Epithelial cell of proximal tubule (primary cell): ENCODE data around the gene PTPRA. TPM values are rescaled to one million over a fixed set of nuclear protein-coding genes. Genes with fewer than 3 reads are reported as not detected.
"Not testable (repeated sequence)": the region's sequence is repeated elsewhere in the genome, so short reads cannot be mapped to it uniquely, and the experiment has no call there.

ENCODE experiments used
- DNase-seq: peaks from one replicate; pipeline ENCODE4 v3.0.0-alpha.2; 2011; ENCODE audit warnings: low read depth
- H3K4me3 ChIP-seq: 2 replicates; pipeline ENCODE4 v1.5.1; 2011; ENCODE audit warnings: low read depth, mild to moderate bottlenecking, low read length
- total RNA-seq: library from RNA; depleted of rRNA; stranded (reverse); fragments of >200 nt; gene quantifications from 2 replicates; pipeline ENCODE4 v1.2.3, GENCODE V29; 2015
- TF ChIP-seq, protein P1 (sequence below): conservative IDR thresholded peaks from 2 replicates; pipeline ENCODE4 v1.5.1; 2012; ENCODE audit warnings: low read depth, mild to moderate bottlenecking, low read length

The PTPRA gene, protein sequence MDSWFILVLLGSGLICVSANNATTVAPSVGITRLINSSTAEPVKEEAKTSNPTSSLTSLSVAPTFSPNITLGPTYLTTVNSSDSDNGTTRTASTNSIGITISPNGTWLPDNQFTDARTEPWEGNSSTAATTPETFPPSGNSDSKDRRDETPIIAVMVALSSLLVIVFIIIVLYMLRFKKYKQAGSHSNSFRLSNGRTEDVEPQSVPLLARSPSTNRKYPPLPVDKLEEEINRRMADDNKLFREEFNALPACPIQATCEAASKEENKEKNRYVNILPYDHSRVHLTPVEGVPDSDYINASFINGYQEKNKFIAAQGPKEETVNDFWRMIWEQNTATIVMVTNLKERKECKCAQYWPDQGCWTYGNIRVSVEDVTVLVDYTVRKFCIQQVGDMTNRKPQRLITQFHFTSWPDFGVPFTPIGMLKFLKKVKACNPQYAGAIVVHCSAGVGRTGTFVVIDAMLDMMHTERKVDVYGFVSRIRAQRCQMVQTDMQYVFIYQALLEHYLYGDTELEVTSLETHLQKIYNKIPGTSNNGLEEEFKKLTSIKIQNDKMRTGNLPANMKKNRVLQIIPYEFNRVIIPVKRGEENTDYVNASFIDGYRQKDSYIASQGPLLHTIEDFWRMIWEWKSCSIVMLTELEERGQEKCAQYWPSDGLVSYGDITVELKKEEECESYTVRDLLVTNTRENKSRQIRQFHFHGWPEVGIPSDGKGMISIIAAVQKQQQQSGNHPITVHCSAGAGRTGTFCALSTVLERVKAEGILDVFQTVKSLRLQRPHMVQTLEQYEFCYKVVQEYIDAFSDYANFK
- total RNA-seq, result 34.8 and 40.8 TPM in 2 replicates

GRCh38 chr20:2873010-2873746, at the start of gene PTPRA:
PTPRA (plus strand) TSS chr20:2873481; CDS start chr20:2964278, 90,797 bp downstream.
- no peak for DNase-seq
- peak within 1 kb of the TSS; percentile 97 for H3K4me3 ChIP-seq
- TF ChIP-seq, protein P1, sequence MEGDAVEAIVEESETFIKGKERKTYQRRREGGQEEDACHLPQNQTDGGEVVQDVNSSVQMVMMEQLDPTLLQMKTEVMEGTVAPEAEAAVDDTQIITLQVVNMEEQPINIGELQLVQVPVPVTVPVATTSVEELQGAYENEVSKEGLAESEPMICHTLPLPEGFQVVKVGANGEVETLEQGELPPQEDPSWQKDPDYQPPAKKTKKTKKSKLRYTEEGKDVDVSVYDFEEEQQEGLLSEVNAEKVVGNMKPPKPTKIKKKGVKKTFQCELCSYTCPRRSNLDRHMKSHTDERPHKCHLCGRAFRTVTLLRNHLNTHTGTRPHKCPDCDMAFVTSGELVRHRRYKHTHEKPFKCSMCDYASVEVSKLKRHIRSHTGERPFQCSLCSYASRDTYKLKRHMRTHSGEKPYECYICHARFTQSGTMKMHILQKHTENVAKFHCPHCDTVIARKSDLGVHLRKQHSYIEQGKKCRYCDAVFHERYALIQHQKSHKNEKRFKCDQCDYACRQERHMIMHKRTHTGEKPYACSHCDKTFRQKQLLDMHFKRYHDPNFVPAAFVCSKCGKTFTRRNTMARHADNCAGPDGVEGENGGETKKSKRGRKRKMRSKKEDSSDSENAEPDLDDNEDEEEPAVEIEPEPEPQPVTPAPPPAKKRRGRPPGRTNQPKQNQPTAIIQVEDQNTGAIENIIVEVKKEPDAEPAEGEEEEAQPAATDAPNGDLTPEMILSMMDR, result no peak

DNA sequence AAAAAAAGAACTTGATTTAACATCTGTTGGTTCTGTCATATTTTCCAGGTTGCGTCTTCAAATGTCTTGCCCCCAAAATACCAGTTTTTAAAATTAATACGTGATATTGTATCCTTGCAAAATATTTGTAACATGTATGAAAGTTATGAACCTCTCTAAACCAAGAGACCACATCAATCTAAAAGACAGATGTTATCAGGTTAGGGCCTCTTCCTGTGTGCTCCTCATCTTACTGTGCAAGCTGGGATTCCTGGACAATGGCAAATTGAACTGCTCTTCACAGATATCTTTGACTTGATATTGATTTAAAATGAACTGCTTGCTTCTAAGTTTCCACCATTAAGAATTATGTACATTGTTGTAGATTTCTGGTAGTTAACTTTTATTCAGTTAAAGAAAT, 47.5 kb upstream of the PTPRA start:
- no peak overlapping the region for H3K4me3 ChIP-seq
- TF ChIP-seq, protein P1, result no peak
- DNase-seq, result no peak

GRCh38 chr20:2826655-2827054, 46.6 kb upstream of the PTPRA start:
- H3K4me3 ChIP-seq, result no peak overlapping the region
- no peak for DNase-seq
- TF ChIP-seq, protein P1, result no peak

DNA sequence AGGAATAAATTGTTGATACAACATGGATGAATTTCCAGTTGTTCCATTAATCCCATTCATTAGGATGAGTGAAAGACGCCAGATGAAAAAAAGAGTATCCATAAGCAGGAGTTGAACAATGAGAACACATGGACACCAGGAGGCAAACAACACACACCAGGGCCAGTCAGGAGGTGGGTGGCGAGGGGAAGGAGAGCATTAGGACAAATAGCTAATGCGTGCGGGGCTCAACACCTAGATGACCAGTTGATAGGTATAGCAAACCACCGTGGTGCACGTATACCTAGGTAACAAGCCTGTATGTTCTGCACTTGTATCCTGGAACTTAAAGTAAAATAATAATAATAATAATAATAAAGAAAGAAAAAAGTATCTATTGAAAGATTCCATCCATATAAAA, 43.9 kb upstream of the PTPRA start:
- DNase-seq, result no peak
- H3K4me3 ChIP-seq, result no peak overlapping the region
- TF ChIP-seq, protein P1, result no peak

DNA sequence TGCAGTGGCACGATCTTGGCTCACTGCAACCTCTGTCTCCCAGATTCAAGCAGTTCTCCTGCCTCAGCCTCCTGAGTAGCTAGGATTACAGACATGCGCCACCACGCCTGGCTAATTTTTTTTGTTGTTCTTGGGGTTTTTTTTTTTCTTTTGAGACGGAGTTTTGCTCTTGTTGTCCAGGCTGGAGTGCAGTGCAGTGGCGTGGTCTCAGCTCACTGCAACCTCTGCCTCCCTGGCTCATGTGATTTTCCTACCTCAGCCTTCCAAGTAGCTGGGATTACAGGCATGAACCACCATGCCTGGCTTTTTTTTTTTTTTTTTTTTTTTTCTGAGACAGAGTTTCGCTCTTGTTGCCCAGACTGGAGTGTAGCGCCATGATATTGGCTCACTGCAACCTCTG, 42.1 kb upstream of the PTPRA start:
- H3K4me3 ChIP-seq, DNase-seq: not testable (repeated sequence)

- H3K4me3 ChIP-seq, result no peak overlapping the region
- no peak for DNase-seq
- TF ChIP-seq, protein P1, result no peak
These were observed 39.5 kb upstream of the PTPRA start for GRCh38 chr20:2833761-2834160.
